VCaP (cell line): Measurements from ENCODE around the gene MYOM3.

ENCODE experiments used
- H3K27ac ChIP-seq: fragments of 450-650 bp; 2 replicates; pipeline ENCODE4 v1.5.1; 2017
- TF ChIP-seq, protein P1 (sequence below): fragments of 450-650 bp; conservative IDR thresholded peaks from 2 replicates; pipeline ENCODE4 v1.5.1; 2017; ENCODE audit warnings: mild to moderate bottlenecking, moderate library complexity

Gene MYOM3

DNA sequence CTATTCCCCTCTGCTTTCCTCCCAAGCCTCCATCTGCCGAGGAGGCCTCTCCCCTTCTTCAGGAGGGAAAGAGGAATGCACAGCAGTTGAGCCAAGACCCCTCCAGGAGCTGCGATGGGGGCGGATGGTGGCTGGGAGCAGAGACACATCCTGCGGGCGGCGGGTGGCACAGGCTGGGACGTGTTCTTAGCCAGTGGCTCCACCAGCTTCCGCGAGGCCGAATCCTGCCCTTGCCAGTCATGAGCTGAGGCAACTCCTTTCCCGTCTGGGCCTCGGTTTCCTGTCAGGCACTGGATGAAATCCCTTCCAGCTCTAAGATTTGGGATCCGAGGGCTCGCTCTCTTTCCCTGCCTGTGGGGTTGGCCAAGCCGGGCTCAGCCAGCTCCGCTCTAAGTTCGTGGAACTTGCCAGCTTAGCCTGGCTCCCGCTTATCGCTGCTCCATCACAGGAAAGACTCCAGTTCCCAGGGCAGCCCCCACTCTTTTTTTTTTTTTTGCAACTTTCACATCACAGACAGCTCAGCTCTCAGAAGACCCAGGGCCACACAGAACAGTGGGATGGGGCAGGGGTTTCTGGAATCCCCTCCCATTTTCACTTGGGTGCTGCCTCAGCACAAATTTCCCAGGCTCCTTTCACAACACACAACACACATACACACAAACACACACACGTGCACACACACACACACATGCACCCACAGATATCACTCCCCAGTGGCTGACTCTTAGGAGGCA is 506 bp downstream of the MYOM3 start:
- H3K27ac ChIP-seq: no peak overlapping the region
- TF ChIP-seq, protein P1, sequence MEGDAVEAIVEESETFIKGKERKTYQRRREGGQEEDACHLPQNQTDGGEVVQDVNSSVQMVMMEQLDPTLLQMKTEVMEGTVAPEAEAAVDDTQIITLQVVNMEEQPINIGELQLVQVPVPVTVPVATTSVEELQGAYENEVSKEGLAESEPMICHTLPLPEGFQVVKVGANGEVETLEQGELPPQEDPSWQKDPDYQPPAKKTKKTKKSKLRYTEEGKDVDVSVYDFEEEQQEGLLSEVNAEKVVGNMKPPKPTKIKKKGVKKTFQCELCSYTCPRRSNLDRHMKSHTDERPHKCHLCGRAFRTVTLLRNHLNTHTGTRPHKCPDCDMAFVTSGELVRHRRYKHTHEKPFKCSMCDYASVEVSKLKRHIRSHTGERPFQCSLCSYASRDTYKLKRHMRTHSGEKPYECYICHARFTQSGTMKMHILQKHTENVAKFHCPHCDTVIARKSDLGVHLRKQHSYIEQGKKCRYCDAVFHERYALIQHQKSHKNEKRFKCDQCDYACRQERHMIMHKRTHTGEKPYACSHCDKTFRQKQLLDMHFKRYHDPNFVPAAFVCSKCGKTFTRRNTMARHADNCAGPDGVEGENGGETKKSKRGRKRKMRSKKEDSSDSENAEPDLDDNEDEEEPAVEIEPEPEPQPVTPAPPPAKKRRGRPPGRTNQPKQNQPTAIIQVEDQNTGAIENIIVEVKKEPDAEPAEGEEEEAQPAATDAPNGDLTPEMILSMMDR: no peak

DNA sequence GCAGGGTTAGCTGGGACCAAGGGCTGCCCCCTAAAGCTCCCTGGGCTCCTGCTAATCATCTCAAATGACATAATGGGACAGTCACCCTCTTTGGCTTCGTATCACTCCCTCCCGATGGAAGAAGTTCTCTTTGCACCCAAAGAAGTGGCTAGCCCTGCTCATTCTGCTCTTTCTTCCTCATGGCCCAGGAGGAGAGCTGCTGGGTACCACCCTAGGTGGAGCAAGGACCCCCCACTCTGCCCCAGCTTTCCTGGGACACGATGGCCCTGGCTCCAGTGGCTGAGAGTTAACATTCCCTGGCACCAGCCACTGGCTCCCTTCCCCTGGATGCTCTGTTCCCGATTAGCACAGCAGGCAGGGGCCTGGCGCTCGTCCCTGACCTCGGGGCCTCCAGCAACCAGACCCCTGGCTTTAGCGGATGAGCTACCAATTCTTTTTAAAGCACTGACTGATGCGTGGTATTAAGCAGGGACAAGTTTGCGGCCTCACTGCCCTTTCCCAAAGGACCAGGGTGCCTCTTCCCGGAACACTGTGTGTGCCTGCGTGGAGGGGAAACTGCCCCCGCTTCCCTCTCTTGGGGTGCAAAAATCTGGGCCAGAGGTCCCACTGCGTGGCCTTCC is 1.2 kb downstream of the MYOM3 start:
- TF ChIP-seq, protein P1: no peak
- H3K27ac ChIP-seq: no peak overlapping the region

DNA sequence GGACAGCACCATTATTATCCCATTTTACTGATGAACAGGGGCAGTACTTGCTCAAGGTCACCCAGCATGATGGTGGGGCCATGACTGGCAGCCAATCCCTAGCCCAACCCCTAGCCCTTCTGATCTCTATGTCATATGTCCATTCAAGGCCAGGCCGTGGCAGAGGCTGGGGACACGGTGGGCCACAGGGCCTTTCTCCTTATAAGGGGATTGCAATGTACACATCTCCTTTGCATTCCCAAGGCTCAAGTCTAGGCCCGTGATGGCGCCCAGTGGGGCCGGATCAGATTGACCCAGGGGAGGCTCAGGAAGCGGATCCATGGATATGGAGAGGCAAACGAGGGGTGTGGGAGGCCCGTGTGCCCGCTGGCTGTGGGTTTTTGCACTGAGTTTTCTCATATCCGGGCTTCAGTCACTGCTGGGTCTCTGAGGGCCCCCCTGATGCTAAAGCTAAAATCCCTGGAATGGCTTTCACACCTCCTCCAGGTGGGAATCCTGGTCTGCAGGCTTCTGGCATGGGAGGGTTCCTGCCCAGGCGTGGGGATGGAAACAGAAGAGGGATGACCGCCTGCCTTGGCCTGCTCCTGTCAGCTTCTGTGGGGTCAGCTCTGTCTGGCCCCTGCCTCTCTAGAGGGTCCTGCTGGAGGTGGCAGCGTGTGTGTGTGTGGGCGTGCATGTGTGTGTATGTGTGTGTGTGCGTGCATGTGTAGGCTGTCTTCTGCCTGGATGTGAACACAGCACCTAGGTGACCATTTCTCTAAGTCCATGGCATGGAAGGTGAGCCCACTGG is 2.1 kb downstream of the MYOM3 start:
- TF ChIP-seq, protein P1: no peak
- H3K27ac ChIP-seq: no peak overlapping the region

DNA sequence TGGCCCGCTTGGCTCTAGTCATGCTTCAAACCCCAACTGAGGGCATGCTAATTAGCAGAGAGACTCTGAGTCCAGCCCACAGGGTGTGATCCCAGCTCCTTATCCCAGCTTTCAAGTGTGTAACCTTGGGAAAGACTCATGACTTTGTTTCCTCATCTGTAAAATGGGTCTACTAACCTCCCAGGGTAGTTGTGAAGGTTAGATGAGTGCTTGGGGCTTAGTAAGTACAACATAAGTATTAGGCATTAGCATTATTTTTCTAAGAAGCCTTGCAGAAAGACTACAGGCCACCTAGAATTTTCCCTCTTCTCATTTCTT is 2.8 kb downstream of the MYOM3 start:
- TF ChIP-seq, protein P1: no peak
- no peak overlapping the region for H3K27ac ChIP-seq

DNA sequence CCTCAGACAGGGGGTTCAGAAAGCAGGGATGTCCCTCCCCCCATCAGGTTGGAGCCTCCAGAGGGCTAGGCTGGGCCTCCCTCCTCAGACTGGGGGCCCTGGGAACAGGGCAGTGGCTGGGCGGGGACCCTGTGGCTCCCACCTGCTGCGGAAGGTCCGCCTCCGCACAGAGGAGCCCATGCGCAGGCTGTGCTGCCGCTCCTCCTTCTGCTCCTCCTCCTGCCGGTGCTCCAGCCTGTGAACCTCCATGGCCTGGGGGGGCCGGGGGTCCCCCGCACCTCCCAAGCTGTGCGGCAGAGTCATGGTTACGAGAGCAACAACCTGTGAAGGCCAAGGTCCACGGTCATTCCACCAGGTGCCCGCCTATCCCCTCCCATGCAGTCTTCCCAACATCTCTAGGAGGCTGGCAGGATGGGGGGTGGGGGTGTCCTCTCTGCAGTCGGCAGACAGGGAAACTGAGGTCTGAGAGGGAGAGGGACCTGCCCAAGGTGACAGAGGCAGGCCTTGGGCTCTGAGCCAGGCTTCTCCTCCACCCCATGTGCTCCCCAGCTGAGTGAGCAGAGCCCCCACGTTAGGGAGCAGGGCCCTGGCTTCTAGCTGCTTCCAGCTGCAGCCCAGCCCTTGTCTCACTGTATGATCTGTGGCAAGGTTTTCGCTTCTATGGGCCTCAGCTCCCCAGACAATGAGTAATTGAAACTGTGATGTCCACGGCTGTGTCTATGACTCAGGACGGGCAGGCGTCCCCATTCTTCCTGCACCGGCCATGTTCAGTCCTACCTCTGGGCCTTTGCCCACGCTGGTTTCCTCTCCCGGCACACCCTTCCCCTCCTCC is 3.4 kb downstream of the MYOM3 start:
- no peak overlapping the region for H3K27ac ChIP-seq
- TF ChIP-seq, protein P1: no peak

DNA sequence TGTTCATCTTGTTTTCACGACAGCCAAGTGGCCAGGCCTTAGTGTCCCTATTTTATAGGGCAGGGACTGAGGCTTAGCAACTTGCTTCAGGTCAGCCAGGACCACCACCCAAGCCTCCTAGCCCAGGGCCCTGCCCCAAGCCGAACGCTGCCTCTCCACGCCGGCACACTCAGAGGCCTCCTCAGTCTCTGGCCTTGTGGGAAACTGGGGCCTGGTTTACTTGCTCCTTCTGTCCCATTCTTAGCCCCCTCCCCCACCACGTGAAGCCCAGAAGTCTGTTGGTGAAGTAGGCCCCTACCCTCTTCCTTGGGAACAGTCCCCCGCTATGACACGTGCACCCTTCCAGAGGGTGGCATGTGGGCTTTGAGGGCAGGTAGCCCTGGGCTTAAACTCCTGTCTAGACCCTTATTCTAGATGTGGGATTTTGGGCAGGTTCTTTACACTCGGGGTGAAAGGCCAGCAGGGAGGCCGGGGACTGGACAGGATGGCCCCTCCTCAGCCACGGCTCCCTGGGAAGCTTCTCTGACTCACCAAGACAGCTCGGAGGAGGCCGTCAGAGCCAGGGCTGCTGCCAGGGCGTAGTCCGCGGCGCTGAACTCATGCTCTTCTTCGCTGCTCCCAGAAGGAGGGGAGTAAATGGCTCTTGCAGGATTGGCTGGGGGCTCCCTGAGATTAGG is 4.3 kb downstream of the MYOM3 start:
- TF ChIP-seq, protein P1: no peak
- no peak overlapping the region for H3K27ac ChIP-seq
